Breast epithelium (tissue), 4 donors: ENCODE data around the gene PDHX. TPM values are rescaled to one million over a fixed set of nuclear protein-coding genes. Genes with fewer than 3 reads are reported as not detected.

Experiments used
- DNase-seq, 2 donors: peaks; one replicate each; pipeline ENCODE4 v3.0.0-alpha.2; 2019; ENCODE audit warnings: low spot score in 2 of 2
- H3K27ac ChIP-seq, 2 donors: fragments of 200-600 bp; sonication (generic) in 1 of 2; one replicate each; pipeline ENCODE4 v1.5.1; 2016 to 2019; ENCODE audit warnings: mild to moderate bottlenecking in 1 of 2
- H3K27me3 ChIP-seq, 2 donors: fragments of 200-600 bp; sonication (generic) in 1 of 2; one replicate each; pipeline versions ENCODE4 v1.5.1 to v1.6.0; 2017 to 2019; ENCODE audit warnings: control low read depth in 1 of 2, mild to moderate bottlenecking in 1 of 2
- H3K36me3 ChIP-seq: fragments of 200-600 bp; one replicate; pipeline ENCODE4 v1.5.1; 2019
- H3K4me1 ChIP-seq, 2 donors: fragments of 200-600 bp; sonication (generic); one replicate each; pipeline ENCODE4 v1.5.1; 2016 to 2019; ENCODE audit warnings: control low read depth in 1 of 2
- H3K4me3 ChIP-seq, 3 donors: fragments of 200-600 bp; sonication (generic); 1 replicate in 2 of 3; 2 replicates in 1 of 3; pipeline ENCODE4 v1.5.1; 2016 to 2019; ENCODE audit warnings: mild to moderate bottlenecking in 3 of 3, moderate library complexity in 2 of 3
- H3K9me3 ChIP-seq, 2 donors: fragments of 200-600 bp; sonication (generic) in 1 of 2; one replicate each; pipeline ENCODE4 v1.5.1; 2016 to 2019; ENCODE audit warnings: control low read depth in 1 of 2
- POLR2A ChIP-seq: fragments of 450-650 bp; IDR thresholded peaks from one replicate; pipeline ENCODE4 v1.6.1; 2016; ENCODE audit warnings: antibody characterized with exemption, mild to moderate bottlenecking, moderate library complexity
- POLR2AphosphoS5 ChIP-seq, 3 donors: sonication (generic); formaldehyde crosslinking; IDR thresholded peaks; one replicate each; pipeline ENCODE4 v1.6.1; 2017; ENCODE audit warnings: antibody characterized with exemption in 3 of 3
- intact Hi-C: fragments of 100-400 bp; cut with DNase I; formaldehyde crosslinking; loops from one replicate; pipeline ENCODE4 v1.15.1; 2023; ENCODE audit warnings: low total_unique reads
- total RNA-seq, 3 donors: library from RNA; depleted of rRNA; stranded (reverse); fragments of >200 nt; gene quantifications; one replicate each; pipeline ENCODE4 v1.1.0, GENCODE V29; 2016
- TF ChIP-seq, protein P1 (sequence below), 3 donors: fragments of 450-650 bp; IDR thresholded peaks; one replicate each; pipeline ENCODE4 v1.5.1; 2016 to 2017; ENCODE audit warnings: antibody characterized with exemption in 3 of 3, mild to moderate bottlenecking in 3 of 3, moderate library complexity in 3 of 3

The PDHX gene
- total RNA-seq, 3 donors from 2014 or later = 32.1 to 42.7 (median 41.6) TPM

- intact Hi-C loops = no loop called here
- TF ChIP-seq, protein P1, sequence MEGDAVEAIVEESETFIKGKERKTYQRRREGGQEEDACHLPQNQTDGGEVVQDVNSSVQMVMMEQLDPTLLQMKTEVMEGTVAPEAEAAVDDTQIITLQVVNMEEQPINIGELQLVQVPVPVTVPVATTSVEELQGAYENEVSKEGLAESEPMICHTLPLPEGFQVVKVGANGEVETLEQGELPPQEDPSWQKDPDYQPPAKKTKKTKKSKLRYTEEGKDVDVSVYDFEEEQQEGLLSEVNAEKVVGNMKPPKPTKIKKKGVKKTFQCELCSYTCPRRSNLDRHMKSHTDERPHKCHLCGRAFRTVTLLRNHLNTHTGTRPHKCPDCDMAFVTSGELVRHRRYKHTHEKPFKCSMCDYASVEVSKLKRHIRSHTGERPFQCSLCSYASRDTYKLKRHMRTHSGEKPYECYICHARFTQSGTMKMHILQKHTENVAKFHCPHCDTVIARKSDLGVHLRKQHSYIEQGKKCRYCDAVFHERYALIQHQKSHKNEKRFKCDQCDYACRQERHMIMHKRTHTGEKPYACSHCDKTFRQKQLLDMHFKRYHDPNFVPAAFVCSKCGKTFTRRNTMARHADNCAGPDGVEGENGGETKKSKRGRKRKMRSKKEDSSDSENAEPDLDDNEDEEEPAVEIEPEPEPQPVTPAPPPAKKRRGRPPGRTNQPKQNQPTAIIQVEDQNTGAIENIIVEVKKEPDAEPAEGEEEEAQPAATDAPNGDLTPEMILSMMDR (IDR thresholded peaks at IDR 0.05) = no peak
- TF ChIP-seq POLR2AphosphoS5 (IDR thresholded peaks at IDR 0.05) = no peak
- no peak for TF ChIP-seq POLR2A
These were observed 83.0 kb downstream of the PDHX start for GRCh38 chr11:34999453-34999852.

DNA sequence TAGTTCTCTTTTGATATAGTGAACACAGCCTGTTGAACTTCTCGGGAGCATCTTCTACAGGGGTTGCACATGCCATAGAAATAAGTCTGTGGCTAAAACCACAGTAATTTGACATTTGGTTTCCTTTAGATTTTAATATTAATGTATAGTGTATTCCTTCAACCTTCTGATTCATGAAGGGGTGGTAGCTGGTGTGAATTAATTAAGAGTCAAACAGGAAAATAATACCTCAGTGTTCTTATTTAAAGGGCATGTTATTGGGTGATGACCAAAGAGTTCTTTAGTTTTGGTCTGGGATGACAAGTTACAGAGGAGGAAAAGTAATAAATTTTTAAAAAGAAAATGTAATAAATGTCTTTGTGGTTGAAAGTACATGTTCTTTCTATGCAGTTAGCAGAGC is 86.8 kb downstream of the PDHX start:
- no peak overlapping the region for H3K4me3 ChIP-seq
- no peak for DNase-seq
- TF ChIP-seq POLR2AphosphoS5 (IDR thresholded peaks at IDR 0.05) (no peak), POLR2A (no peak)
- TF ChIP-seq, protein P1 (IDR thresholded peaks at IDR 0.05) = no peak
- no peaks in the 10 kb centered on the region for H3K27me3 ChIP-seq
- H3K36me3 ChIP-seq = no peaks in the 10 kb centered on the region
- intact Hi-C loops = loop anchor here (10.0 kb wide), 1 partner anchor 408 kb away; no protein-coding TSS in a partner anchor
- H3K4me1 ChIP-seq = no peaks in the 10 kb centered on the region
- H3K27ac ChIP-seq = no peak overlapping the region
- no peaks in the 10 kb centered on the region for H3K9me3 ChIP-seq

More at GRCh38 chr11:34999453-34999852, 83.0 kb downstream of the PDHX start:
- no peak overlapping the region for H3K27ac ChIP-seq
- no peaks in the 10 kb centered on the region for H3K27me3 ChIP-seq
- H3K4me1 ChIP-seq = no peaks in the 10 kb centered on the region
- H3K9me3 ChIP-seq = no peaks in the 10 kb centered on the region
- H3K4me3 ChIP-seq = no peak overlapping the region
- H3K36me3 ChIP-seq = no peaks in the 10 kb centered on the region
- DNase-seq = no peak

- Histone ChIP-seq H3K27me3 (no peaks in the 10 kb centered on the region), H3K4me1 (no peaks in the 10 kb centered on the region), H3K36me3 (no peaks in the 10 kb centered on the region), H3K9me3 (no peaks in the 10 kb centered on the region), H3K4me3 (no peak overlapping the region), H3K27ac (no peak overlapping the region)
- TF ChIP-seq POLR2A = no peak
- TF ChIP-seq, protein P1 (IDR thresholded peaks at IDR 0.05) = no peak
- no peak for TF ChIP-seq POLR2AphosphoS5 (IDR thresholded peaks at IDR 0.05)
- intact Hi-C loops = loop anchor here (10.0 kb wide), 1 partner anchor 409 kb away; no protein-coding TSS in a partner anchor
- DNase-seq = no peak
These were observed 87.2 kb downstream of the PDHX start for GRCh38 chr11:35003658-35004057.

DNA sequence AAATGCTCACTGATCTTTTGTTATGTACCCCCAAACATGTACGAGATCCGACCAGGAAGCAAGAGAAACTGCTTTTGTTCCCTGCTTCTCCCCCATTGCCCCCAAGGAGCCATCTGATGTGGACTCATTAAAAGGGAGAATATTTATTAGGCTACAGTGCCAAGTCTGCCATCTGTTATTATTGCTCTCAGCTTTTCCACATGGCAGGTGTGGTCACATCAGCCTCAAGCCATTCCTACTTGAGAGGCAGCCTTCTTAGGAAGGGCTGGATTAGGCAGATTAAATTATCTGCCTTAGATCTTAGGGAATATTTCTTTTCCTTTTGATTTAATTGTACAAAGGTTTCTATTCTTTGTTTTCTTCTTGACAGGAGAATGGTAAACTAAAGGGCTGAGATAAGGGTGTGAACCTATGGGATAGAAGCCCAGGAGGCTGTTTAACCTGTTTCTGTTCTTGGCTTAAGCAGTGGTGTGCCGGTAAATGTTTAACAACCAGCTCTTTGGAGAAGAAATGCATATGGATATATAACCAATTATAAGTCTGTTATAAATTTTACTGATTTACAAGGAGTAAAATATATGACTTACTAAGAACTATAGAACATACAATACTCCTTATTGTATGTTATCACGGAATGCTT is 88.8 kb downstream of the PDHX start:
- H3K27ac ChIP-seq = peak overlapping the region; percentile 3 to 22
- TF ChIP-seq POLR2A (no peak), POLR2AphosphoS5 (IDR thresholded peaks at IDR 0.05) (no peak)
- intact Hi-C loops = loop anchor here (10.0 kb wide), 1 partner anchor 410 kb away; no protein-coding TSS in a partner anchor
- no peak for DNase-seq
- H3K9me3 ChIP-seq = no peaks in the 10 kb centered on the region
- H3K36me3 ChIP-seq = no peaks in the 10 kb centered on the region
- H3K4me3 ChIP-seq = no peak overlapping the region
- H3K27me3 ChIP-seq = no peaks in the 10 kb centered on the region
- H3K4me1 ChIP-seq = no peaks in the 10 kb centered on the region

DNA sequence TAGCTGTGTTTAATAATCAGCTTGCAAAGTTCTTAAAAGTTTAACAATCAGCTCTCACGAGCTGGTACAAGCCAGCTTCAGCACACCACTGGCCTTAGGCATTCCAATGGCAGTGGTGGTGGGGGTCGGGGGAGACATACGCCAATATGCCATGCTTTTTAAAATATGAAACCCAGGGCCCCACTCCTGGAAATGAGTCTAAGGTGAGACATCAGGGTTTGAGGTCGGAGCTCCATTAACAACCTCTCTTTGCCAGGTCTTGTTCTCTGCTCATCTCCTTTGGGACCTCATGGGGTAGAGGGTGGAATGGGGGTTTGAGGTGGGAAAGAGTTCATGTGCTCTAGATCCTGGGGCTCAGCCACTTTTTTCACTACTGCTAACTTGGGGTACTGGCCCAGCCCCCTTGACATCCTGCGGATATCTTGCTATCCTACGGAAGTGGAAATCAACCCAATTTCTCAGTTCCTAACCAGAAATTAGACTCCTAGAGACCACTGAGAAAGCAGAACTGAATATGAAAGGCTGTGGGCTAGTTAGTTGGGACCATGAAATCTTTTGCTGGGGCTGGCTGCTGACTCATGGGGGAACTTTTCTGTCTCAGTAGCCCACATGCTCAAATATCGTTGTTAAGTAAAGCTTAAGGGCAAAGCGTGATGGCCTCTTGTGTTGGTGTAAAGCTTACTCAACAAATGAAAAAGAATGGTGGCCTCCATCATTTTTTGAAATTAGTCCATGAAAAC is 90.1 kb downstream of the PDHX start:
- Histone ChIP-seq H3K27me3 (no peaks in the 10 kb centered on the region), H3K9me3 (no peaks in the 10 kb centered on the region), H3K4me1 (no peaks in the 10 kb centered on the region), H3K27ac (no peak overlapping the region), H3K4me3 (no peak overlapping the region), H3K36me3 (no peaks in the 10 kb centered on the region)
- no peak for DNase-seq
- intact Hi-C loops = loop anchor here (10.0 kb wide), 1 partner anchor 412 kb away; no protein-coding TSS in a partner anchor
- no peak for TF ChIP-seq POLR2A
- no peak for TF ChIP-seq POLR2AphosphoS5 (IDR thresholded peaks at IDR 0.05)
- TF ChIP-seq, protein P1 (IDR thresholded peaks at IDR 0.05) = no peak
